Neural cell (in vitro differentiated cells): ENCODE results near the gene CEACAM8. TPM values are rescaled to one million over a fixed set of nuclear protein-coding genes. Genes with fewer than 3 reads are reported as not detected.

Source experiments
- polyA plus RNA-seq: library from polyadenylated mRNA; depleted of rRNA; stranded (reverse); fragments of >200 nt; gene quantifications from 2 replicates; pipeline ENCODE4 v1.2.3, GENCODE V29; 2014

Gene CEACAM8
- polyA plus RNA-seq, 1 donor from 2014 or later: not detected

Other genes with a start within 250 kb of the CEACAM8 start
- gene CNFN, start 204.6 kb downstream of the CEACAM8 start, polyA plus RNA-seq: not detected in 2 replicates
- gene LIPE, start 167.5 kb downstream of the CEACAM8 start, polyA plus RNA-seq: 19.1 and 24.7 TPM in 2 replicates
- not detected in 2 replicates for gene CXCL17, start 152.0 kb downstream of the CEACAM8 start, polyA plus RNA-seq
- gene CEACAM1, start 66.4 kb downstream of the CEACAM8 start, polyA plus RNA-seq: 0.12 TPM in 1 of 2 replicates, not detected in the other
- gene PSG3, start 145.6 kb upstream of the CEACAM8 start, polyA plus RNA-seq: not detected in 2 replicates
- not detected in 2 replicates for gene PSG8, start 170.8 kb upstream of the CEACAM8 start, polyA plus RNA-seq